Stimulated activated CD8-positive, alpha-beta memory T cell treated with anti-CD3 and anti-CD28 coated beads, Interleukin-7, amount 100 ng/mL, for 4 hours (primary cell): ENCODE measurements around the gene RNF2.
"Not testable (repeated sequence)": the region's sequence is repeated elsewhere in the genome, so short reads cannot be mapped to it uniquely, and the experiment has no call there.

Experiments
- DNase-seq, 2 donors: peaks; one replicate each; pipeline ENCODE4 v3.0.0-alpha.2; 2020; ENCODE audit warnings: low read depth in 2 of 2

RNF2 gene

GRCh38 chr1:185044981-185045813, at the start of gene RNF2:
Gene RNF2 (plus strand): TSS chr1:185045558. CDS start chr1:185087554, 41,996 bp downstream.
- DNase-seq: peak; percentile 42 to 82

- DNase-seq: not testable (repeated sequence)
These were observed 45.4 kb upstream of the RNF2 start for GRCh38 chr1:184999974-185000373.

- not testable (repeated sequence) for DNase-seq
These were observed 44.0 kb upstream of the RNF2 start for GRCh38 chr1:185001312-185001880.

GRCh38 chr1:185008838-185009237, 36.5 kb upstream of the RNF2 start:
- DNase-seq: no peak

GRCh38 chr1:185010361-185010760, 35.0 kb upstream of the RNF2 start:
- no peak for DNase-seq

- DNase-seq: no peak
These were observed 30.4 kb upstream of the RNF2 start for GRCh38 chr1:185014941-185015340.

GRCh38 chr1:185015631-185016030, 29.7 kb upstream of the RNF2 start:
- no peak for DNase-seq

GRCh38 chr1:185016880-185017279, 28.5 kb upstream of the RNF2 start:
- no peak for DNase-seq

GRCh38 chr1:185017338-185017737, 28.0 kb upstream of the RNF2 start:
- no peak for DNase-seq

GRCh38 chr1:185017966-185018365, 27.4 kb upstream of the RNF2 start:
- DNase-seq: no peak

GRCh38 chr1:185027252-185027882, 18.0 kb upstream of the RNF2 start:
- DNase-seq: no peak

GRCh38 chr1:185033686-185034085, 11.7 kb upstream of the RNF2 start:
- no peak for DNase-seq

- DNase-seq: no peak
These were observed 10.1 kb upstream of the RNF2 start for GRCh38 chr1:185035258-185035657.

GRCh38 chr1:185038813-185039376, 6.5 kb upstream of the RNF2 start:
- no peak for DNase-seq

GRCh38 chr1:185039726-185040407, 5.5 kb upstream of the RNF2 start:
- DNase-seq: no peak

GRCh38 chr1:185040408-185040735, 5.0 kb upstream of the RNF2 start:
- no peak for DNase-seq

- DNase-seq: no peak
These were observed 3.6 kb upstream of the RNF2 start for GRCh38 chr1:185041742-185042141.

- no peak for DNase-seq
These were observed 2.6 kb upstream of the RNF2 start for GRCh38 chr1:185042737-185043136.

GRCh38 chr1:185044387-185044786, 971 bp upstream of the RNF2 start:
- no peak for DNase-seq

- DNase-seq: peak in 1 of 2 donors; percentile 3
These were observed 595 bp downstream of the RNF2 start for GRCh38 chr1:185045814-185046492.

- no peak for DNase-seq
These were observed 1.3 kb downstream of the RNF2 start for GRCh38 chr1:185046668-185047067.

GRCh38 chr1:185049670-185050069, 4.3 kb downstream of the RNF2 start:
- DNase-seq: no peak
